ENCODE results near the gene RFXANK.
"Not testable (repeated sequence)": the region's sequence is repeated elsewhere in the genome, so short reads cannot be mapped to it uniquely, and the experiment has no call there.

RFXANK gene, protein sequence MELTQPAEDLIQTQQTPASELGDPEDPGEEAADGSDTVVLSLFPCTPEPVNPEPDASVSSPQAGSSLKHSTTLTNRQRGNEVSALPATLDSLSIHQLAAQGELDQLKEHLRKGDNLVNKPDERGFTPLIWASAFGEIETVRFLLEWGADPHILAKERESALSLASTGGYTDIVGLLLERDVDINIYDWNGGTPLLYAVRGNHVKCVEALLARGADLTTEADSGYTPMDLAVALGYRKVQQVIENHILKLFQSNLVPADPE

DNA sequence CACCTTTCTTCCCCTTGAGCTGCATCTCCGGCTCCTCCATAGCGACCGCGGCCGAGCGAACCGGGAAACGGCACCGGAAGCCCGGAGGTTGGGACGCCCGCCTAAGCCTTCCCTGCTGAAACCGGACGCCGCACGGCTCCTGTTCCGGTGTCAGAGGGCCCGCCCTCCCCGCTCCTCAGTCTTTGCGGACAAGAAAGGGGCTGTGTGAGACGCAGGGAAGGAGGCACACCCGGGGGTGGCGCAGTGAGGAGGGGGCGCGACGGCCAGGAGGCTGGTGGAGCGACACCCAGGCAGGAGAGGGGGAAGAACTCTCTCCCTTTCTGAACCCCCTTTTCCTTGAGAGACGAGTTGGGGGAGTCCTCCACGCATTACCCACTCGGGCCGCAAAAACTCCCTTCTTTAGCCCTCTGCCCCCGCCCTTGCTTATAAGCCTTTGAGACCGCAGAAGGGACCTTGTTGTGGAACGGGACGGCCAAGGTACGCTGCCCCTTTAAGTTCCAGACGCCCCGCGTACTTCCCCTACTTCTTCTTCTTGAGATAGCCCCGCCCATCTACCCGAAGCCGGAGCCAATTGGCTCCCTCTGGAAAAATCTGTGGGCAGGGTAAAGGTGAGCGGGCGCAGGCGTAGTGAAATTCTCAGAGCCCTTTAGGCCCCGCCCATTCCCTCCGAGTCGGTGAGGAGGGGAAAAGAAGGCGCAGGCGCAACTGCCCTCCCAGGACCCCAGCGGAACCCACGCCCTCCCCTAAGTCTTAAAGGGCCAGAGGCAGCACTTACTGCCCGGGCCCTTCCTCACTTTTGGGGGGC is at the start of gene RFXANK, which contains the start of gene BORCS8:
Gene RFXANK (plus strand): TSS at position 181 of the 805 bp plus-strand sequence. CDS start 1,689 bp downstream, outside the sequence.
Gene BORCS8 (minus strand): TSS at position 75 of the 805 bp plus-strand sequence. CDS start 35 bp downstream, at position 40.
- DNase-seq (ENCODE audit: low read depth, low spot score): peak; percentile 99

DNA sequence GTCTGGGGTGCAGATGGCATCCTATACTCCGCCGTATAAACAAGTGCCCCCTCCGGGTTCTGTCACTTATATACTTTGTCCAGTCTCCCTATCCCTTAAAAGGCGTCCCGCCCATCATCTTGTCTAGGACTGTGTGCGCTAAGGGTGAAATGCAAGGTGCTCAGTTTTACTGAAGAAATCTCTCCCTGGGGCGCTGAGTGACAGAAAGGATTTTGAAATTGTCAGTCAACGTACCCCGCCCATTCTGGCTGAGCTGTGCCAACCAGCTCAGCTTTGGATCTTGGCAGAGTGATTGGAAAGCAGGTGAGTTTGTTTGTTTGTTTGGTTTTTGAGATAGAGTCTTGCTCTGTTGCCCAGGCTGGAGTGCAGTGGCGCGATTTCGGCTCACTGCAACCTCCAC is 49.7 kb upstream of the RFXANK start:
- no peak for DNase-seq (ENCODE audit: low read depth, low spot score)

DNA sequence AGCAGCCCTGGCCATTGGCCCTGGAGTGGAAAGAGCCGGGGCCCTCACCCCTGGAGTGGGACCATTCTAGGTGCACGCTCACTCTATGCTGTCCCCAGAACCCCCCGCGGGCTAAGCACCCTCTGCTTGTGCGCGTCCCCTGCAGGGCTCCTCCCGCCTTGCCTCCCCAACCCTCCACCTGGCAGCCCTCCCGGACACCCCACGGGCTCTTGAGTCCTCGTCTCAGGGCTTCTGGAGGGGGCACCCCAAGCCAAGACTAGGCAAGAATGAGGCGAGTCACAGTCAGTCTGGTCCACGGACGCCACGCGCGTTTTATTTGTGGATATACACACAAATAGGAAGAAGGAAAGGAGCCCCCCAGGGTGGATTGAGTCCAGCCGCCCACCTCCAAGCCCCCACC is 46.8 kb upstream of the RFXANK start:
- no peak for DNase-seq (ENCODE audit: low read depth, low spot score)

DNA sequence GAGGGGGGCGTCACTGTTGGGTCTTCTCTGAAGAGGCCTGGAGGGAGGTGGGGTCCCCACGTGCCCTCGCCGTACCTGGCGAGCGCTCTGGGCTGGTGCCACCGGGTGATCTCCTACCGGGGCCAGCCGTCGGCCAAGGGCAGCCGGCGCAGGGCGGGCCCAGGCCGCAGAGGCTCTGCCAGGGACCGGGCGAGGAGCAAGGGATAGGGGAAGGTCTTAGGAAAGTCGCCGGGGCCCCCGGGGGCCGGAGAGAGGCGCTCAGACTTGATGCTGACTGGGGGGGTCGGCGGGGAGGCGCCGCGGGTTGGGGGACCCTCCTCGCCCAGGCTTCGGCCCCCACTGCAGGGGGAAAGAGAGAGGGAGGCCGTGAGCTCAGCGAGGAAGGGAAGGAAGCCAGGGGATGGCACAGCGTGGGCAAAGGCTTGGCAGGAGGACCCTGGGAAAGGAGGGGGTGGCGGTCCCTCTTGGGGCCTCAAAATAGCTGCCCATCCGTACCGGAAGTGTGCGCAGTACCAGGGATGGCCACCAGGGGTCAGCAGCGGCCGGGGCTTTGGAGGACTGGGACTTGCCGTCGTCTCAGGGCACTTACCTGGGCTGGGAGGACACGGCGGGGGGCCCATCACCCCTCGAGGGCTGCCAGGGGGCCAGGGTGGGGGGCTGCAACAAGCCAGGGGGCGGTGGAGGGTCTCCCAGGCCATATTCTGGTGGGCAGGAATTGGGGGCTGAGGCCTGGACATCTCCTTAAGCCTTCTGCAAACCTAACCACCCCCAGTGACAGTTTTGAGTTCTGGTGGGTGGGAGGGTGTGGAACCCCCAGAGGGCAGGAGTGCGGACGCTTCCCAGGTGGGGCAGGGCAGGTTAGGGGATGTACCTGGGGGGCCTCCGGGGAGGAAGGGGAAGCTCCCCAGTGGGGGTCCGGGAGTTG is 46.1 kb upstream of the RFXANK start:
- peak; percentile 90 for DNase-seq (ENCODE audit: low read depth, low spot score)

DNA sequence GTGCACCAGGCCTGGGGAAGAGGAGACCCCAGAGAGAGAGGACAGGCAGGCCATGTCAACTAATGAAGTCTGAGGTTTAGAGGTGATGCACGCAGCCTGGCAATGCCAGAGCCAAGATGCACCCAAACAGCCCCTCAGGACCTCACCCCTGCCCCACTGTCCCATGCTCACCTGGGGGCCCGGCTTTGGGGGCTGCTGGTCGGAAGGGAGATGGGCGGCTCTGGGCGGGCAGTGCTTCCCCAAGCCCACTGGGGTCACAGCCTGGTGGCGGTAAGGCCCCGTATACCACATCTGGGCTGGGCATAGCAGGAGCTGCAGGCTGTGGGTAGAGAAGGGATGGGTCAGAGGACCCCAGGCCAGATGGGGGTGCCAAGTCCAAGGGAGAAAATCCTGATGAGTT is 45.2 kb upstream of the RFXANK start:
- DNase-seq (ENCODE audit: low read depth, low spot score): no peak

DNA sequence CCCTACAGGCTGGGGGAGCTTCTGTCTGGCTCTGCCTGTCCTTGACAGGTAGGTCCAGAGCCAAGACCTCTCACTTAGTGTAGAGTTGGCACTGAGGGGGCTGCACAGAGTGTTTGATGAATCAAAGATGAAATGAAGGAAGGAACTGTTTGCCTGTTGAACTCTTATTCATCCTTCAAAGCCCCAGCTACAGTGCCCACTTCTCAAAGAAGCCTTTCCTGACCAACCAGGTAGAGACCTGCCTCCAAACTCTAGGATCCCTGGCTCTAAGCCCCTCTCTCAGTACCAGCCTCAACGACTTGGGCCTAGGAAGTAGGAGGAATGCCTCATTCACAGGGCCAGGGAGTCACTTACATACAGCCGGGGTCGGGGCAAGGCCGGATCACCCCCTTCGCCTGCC is 44.7 kb upstream of the RFXANK start:
- DNase-seq (ENCODE audit: low read depth, low spot score): no peak

DNA sequence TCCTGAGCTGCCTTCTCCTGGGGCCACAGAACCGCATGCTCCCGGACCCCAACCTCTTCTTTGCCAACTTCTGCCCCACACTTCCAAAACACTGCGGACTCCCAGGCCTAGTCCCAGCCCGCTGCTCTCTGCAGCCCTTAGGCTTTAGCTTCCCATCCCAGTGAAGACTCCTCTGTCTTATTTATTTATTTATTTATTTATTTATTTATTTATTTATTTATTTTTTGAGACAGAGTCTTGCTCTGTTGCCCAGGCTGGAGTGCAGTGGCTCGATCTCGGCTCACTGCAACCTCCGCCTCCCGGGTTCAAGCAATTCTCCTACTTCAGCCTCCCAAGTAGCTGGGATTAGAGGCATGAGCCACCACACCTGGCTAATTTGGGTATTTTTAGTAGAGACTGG is 43.6 kb upstream of the RFXANK start:
- DNase-seq (ENCODE audit: low read depth, low spot score): not testable (repeated sequence)

DNA sequence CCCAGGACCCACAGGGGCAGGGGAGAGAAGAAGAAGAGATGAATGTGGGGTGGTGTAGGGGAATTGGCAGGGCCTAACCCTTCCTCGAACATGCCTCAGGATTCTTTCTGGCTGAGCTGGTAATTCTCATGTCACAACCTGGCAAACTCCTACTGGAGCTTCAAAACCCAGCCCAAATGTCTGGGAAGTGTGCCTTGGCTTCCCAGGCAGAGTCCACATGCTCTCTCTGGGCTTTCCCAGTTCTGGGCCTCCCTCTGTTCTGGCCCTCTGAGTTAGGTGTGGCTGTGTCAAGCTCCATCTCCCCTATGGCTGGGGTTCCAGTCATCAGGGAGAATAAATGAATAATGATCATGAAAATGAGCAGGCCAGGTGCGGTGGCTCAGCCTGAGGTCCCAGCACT is 42.6 kb upstream of the RFXANK start:
- no peak for DNase-seq (ENCODE audit: low read depth, low spot score)

DNA sequence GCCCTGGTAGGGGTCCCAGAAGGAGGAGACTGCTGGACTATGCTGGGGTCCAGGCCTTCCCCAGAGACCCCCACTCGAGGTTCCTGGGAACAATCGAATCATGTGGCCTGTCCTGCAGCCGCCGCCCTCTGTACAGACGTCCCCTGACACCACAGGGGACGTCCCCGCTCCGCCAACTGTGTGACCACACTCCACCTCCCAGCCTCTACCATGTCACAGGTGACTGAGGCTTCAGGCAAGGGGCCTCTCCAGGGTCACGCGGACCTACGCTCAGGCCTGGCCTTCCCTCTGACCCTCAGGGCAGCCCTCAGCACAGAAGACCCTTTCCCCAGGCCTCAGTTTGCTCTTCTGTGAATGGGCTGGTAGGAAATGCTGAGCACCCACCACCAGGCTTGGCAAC is 40.6 kb upstream of the RFXANK start:
- no peak for DNase-seq (ENCODE audit: low read depth, low spot score)

DNA sequence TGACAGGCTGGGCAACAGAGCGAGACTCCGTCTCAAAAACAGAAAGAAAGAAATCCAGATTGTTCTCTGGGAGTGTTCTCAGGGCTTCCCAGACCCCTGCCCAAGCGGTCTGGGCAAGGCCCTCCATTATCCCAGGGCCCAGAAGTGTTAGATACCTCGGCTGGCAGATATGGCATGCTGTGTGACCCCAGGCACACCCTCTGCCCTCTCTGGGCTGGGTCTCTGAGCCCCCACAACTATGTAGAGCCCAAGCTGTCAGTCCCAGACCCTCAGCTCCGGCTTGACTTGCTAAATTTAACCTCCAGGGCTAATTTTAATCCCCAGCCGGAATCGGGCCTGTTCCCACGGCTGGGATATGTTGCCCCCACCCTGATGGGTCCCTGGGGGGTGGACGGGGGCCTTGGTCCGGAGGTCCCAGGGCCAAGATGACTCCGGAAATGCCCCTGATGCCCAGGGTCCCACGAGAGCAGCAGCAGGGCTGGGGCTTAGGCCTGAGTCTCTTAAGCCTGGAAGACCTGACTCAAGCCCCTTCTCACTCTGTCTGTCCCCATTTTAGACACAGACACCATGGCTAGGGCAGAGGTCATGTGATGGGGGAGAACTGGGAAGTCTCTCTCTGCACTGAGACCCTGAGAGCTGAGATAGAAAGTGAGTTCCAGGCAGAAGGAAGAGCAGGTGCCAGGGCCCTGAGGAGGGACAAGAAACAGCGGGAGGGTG is 39.2 kb upstream of the RFXANK start:
- DNase-seq (ENCODE audit: low read depth, low spot score): no peak

DNA sequence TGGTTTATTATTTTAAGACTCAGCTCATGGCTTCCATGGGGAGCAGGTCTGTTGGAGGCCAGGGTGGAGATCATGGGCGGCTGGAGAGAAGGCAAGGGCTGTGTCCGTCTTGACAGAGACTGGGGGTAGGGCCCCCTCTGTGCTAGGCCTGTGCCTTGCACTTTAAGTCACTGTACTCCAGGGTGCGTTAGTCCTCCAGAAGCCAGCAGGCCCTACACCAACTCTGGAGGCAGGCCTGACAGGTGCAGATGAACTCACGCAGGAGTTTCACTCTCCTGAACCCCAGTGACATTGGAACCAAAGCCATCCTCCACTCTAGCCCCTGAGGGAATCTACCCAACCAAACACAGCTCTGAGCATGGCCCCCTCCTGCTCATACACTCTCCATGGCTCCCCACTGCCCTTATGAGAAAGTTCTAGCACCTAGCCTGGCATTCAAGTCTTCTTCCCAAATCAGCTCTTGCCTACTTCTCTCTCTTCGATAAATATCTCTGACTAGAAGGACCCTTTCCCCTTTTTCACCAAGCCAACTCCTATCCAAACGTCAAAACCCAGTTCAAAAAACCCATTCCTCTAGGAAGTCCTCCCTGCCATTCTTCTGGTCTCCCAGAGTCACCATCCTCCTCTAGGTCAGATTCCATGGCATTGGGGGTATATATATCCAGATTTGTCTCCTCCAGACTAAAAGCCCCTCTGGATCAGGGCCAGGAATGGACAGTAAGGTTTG is 37.1 kb upstream of the RFXANK start:
- DNase-seq (ENCODE audit: low read depth, low spot score): no peak

DNA sequence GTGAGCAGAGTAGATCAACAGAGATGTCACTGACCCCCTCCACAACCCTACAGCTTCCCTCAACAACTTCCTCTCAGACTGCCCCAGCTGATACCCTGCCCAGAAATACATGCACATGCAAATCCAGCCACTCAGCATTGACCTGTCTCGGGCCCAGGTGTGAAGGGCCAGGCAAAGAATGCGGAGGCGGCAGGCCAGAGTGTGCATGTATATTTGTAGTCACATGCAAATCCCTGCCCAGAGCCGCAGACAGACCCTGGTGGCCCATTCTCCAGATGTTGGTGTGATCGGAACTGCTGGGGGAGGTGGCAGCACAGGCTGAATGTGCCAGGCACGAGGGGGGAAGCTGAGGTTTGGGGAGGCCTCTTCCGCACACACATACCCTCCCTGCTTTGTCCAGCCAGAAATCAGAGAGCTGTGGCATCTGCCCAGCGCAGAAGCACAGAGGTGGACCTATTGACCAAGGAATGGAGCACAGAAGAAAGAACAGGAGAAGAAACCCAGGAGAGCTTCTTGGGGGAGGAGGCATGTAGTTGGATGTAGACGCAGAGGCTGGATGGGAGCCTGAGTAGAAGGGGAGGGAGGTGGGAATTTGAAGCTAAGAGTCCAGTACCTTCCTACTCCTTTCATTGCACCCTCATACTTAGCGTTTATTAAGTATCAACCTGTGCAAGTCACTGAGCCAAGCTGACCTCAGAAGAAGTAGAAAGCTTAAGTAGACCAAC is 36.4 kb upstream of the RFXANK start:
- DNase-seq (ENCODE audit: low read depth, low spot score): no peak

DNA sequence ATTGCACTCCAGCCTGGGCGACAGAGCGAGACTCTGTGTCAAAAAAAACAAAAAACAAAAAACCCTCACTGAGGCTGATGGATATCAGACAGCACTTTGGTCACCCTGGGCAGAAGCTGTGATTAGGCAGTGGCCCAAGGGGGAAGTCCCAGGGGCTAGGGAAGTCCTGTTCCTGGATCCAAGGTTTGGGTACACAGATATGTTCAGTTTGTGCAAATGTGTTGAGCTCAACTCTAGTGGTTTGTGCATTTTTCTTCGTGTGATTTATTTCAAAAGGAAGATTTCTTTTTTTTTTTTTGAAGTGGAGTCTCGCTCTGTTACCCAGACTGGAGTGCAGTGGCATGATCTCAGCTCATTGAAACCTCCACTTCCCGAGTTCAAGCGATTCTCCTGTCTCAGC is 34.2 kb upstream of the RFXANK start:
- no peak for DNase-seq (ENCODE audit: low read depth, low spot score)

DNA sequence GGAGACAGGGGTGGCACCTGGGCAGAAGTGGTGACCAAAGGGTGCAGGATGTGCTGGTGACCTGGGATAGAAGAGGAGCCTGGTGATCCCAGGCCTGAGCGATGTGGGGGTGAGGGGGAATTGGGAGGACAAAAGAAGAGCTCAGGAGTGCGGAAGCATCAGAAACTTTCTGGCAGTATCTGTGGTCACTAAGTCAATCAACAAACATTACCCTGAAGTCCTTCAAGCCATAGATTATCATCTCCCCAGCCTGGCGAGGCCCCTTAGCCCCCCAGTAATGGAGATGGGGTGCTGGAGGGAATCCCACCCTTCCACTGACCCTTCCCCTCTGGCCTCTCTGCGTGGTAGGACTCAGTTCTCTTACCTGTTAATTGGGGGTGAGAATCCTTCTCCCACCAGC is 32.5 kb upstream of the RFXANK start:
- DNase-seq (ENCODE audit: low read depth, low spot score): no peak

DNA sequence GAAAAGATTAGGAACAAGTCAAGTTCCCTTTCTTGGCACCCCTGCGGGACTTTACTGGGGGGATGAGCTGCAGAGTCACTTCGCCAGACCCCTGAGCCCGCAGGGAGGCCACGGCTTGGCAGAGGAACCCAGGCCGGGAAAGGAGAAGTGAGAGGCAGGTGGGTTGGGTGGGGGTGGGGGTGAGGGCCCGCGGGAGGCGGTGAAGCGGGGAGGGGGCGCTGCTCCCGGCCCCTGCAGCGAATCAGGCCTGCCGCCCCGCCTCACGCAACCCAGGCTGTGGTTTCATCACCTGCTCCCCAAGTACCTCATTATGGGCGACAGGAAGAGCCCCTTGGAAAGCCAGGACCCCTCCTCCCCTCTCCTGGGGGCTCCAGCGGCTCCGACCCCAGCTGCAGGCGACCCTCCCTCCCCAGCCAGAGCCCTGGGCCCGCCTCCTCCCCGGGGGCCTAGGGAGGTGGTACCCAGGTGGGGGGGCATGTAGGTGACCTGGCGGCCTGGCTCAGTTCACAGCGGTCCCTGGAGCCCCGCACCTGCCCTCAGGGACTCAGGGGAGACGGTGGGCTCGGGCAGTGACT is 31.5 kb upstream of the RFXANK start:
- DNase-seq (ENCODE audit: low read depth, low spot score): no peak

DNA sequence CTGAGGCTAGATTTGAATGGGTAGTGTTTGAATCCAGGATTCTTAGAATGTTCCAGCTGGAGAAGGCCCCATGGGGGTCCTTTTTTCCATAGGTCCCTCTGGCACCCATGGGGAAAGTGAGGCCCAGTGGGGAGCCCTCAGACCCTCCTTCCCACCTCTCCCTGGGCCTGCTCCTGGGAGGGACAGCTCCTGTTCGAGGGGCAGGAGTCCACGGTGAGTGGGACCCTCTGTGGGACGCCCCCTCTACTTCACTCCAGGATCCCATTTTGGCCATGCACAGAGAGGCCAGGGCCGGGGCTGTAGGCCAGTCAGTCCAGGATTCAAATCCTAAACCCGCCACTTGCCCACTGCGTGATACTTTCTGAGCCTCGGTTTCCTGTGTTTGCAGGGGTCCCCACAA is 29.6 kb upstream of the RFXANK start:
- no peak for DNase-seq (ENCODE audit: low read depth, low spot score)

DNA sequence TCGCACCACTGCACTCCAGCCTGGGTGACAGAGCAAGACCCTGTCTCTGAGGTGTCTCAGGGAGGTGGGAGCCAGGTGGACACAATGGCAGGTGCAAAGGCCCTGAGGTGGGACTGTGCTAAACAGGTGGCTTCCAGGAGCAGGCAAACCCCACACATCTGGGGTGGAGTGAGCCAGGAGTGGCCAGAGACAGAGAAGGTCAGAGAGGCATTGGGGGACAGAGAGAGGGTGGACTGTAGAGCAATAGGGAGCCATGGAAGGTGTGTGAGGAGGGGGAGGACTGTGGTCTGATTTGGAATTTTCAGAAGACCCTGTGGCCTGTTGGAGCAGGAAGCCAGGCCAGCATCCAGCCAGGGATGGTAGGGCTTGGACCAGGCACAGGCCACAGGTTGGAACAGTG is 26.7 kb upstream of the RFXANK start:
- DNase-seq (ENCODE audit: low read depth, low spot score): no peak

DNA sequence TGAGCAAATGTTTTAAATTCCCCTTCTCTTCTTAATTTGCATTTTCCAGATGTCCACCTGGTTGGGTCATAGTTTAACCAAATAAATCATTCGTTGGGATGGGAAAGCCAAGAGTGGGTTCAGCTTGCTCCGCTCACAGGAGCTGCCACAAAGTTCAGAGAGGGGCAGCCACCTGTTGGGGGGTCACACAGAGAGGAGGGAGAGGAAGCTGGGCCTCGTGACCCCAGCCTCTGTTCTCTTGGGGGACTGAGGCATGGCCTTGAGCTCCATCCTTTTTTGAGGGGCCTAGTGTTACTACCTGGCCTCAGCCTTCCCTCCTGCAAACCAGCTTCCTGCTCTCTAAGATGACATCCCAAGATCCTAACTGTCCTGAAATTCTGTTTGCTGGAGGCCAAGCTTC is 24.4 kb upstream of the RFXANK start:
- no peak for DNase-seq (ENCODE audit: low read depth, low spot score)

DNA sequence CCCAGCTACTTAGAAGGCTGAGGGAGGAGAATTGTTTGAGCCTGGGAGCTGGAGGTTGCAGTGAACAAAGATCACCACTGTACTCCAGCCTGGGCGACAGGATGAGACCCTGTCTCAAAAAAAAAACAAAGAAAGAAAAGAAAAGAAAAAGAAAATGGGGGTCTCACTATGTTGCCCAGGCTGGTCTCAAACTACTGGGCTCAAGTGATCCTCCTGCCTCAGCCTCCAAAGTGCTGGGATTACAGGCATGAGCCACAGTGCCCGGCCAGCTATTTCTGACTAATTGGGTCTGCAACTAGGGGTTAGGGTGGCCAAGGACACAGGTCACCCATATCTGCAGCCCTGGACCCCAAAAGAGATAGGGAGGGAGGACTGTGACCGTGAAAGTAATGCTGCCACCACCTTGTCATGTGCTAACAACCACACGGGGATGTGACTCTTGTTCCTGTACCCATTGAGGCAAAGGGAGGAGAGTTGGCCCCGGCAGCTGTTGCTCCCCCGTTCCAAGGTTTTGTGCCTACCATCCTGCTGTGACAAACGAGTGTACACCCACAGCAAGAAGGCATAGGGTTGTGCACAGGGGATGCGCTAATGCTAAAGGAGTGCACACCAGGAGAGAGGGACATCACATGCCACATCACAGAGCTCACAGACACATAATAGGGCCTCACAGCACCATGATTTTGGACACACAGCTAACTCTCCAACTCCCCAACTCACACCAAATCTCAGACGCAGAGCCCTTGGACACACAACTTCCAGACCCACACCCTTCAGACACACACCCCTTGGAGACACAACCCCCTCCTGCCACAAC is 22.6 kb upstream of the RFXANK start:
- DNase-seq (ENCODE audit: low read depth, low spot score): no peak
